ENCODE measurements around the gene ZNF831. TPM values are rescaled to one million over a fixed set of nuclear protein-coding genes. Genes with fewer than 3 reads are reported as not detected.

ZNF831 gene
- total RNA-seq, 1 donor from 2014 or later: 0.28 TPM

Other genes with a start within 250 kb of the ZNF831 start
- 35.8 TPM for gene NELFCD, start 182.6 kb upstream of the ZNF831 start, total RNA-seq
- gene CTSZ, start 156.6 kb upstream of the ZNF831 start, total RNA-seq: 23.8 TPM
- gene TUBB1, start 144.4 kb upstream of the ZNF831 start, total RNA-seq: not detected
- 60.8 TPM for gene ATP5F1E, start 131.5 kb upstream of the ZNF831 start, total RNA-seq
- gene PRELID3B, start 121.0 kb upstream of the ZNF831 start, total RNA-seq: 62.5 TPM
- 5.9 TPM for gene EDN3, start 136.8 kb downstream of the ZNF831 start, total RNA-seq